Measurements from ENCODE around the gene C18orf54. TPM values are rescaled to one million over a fixed set of nuclear protein-coding genes. Genes with fewer than 3 reads are reported as not detected.

Gene C18orf54
- total RNA-seq, 1 donor from 2014 or later, result 5.9 TPM

Other genes starting within 250 kb of the C18orf54 start
- 86.8 TPM for gene MBD2, start 133.2 kb upstream of the C18orf54 start, total RNA-seq
- gene POLI, start 88.4 kb upstream of the C18orf54 start, total RNA-seq, result 58.3 TPM
- 0.85 TPM for gene STARD6, start within 50 bp of the C18orf54 start, total RNA-seq
- not detected for gene DYNAP, start 233.3 kb downstream of the C18orf54 start, total RNA-seq